ENCODE measurements around the gene MCHR1.

GRCh38 chr22:40637183-40638150 lies 41.8 kb upstream of the MCHR1 start:
- TF ChIP-seq GATA3 (IDR thresholded peaks at IDR 0.05; ENCODE audit: low read depth, low read length) (no peak), GATA2 (IDR thresholded peaks at IDR 0.05; ENCODE audit: low read depth, low read length) (no peak)

Measured in SH-SY5Y (cell line).